Activated CD4-positive, alpha-beta T cell treated with anti-CD3 and anti-CD28 coated beads, Interleukin-2, amount 50 U/mL, for 24 hours (primary cell): ENCODE data around the gene TDRD3.

Experiments used
- DNase-seq, 2 donors: peaks; one replicate each; pipeline ENCODE4 v3.0.0-alpha.2; 2020; ENCODE audit warnings: low read depth in 1 of 2, low spot score in 1 of 2

Gene TDRD3

DNA sequence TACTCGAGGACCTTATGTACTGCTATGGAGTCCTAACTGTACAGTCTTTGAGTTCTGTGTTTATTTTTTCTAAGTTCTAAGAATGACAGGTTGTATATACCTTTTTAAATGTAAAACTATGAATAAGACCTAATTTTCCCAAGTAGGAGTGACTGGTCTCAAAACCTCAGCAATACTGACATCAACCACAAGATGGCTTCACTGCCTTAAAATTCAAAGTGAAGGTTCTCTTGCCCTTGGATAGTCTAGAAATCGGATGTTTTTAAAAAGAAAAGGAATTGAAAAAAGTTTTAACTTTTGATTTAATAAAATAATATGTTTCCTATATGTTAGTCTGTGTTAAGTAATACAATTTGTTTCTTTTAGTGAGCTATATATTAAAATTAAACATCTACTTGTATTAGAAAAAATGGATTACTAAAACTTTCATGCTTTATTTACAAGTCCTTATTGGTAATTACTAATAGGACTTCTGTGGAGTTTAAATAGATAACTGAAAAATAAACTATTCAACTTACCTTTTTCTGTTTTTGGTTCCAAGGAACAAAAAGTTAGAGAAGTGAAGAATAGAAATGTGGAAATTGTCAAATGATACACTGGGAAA, 52.0 kb downstream of the TDRD3 start:
- no peak for DNase-seq

DNA sequence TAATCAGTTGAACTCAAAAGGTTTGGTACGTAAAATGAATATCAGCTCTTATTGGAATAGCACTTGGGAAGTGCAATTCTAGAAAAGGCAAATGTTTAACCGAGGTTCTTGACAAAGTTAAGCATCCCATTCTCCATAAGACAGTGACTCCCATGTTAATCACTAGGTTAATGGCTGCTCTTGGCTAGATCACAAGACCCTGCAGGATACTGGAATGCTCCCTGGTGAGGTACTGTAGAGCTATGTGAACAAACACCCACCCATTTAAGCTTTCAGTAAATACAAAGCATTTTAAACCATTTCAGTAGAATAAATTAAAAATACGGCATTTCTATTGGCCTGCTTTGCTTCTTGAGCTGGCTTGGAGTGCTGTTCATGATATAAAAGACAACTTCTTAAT, 56.5 kb downstream of the TDRD3 start:
- DNase-seq, result no peak

DNA sequence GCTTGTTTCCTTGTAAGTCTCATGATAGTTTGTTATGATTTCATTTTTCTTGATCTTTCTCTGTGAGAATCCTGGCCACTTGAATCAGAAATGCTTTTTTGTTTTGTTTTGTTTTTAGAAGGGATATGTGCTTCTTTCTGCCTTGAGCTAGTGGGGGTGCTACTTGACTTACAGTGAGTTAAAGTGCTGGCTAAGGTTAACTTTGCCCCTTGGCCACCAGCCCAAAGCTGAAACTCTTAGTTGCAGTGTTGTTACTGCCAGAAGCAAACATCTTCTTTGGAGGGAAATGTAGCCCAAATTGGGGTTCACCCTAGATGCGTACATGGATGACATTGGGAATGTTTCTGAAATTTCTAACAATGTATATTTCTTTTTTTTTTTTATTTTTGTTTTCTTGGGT, 57.4 kb downstream of the TDRD3 start:
- DNase-seq, result no peak

DNA sequence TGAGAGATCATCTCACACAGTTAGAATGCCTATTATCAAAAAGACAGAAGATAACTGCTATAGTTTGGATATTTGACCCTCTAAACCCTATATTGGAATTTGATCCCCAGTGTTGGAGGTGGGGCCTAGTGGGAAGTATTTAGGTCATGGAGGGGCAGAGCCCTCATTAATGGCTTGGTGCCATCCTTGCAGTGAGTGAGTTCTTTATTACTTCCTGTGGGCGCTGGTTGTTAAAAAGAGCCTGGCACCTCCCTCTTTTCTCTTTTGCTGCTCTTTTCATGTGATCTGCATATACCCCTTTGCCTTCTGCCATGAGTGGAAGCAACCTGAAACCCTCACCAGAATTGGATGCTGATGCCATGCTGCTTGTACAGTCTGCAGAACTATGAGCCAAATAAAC, 66.8 kb downstream of the TDRD3 start:
- DNase-seq, result no peak

DNA sequence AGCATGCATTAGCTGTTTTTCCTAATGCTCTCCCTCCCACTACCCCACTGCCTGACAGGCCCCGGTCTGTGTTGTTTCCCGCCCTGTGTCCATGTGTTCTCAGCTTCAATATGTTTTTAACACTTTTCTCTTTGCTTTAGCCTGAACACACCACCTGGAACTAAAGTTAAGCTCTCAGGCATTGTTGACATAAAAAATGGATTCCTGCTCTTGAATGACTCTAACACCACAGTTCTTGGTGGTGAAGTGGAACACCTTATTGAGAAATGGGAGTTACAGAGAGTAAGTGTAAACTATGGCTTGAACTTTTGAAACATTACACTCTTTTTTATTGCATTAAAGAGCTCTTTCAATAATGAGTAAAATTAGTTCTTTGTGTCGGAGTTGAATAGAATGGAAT, 70.1 kb downstream of the TDRD3 start:
- DNase-seq, result no peak

DNA sequence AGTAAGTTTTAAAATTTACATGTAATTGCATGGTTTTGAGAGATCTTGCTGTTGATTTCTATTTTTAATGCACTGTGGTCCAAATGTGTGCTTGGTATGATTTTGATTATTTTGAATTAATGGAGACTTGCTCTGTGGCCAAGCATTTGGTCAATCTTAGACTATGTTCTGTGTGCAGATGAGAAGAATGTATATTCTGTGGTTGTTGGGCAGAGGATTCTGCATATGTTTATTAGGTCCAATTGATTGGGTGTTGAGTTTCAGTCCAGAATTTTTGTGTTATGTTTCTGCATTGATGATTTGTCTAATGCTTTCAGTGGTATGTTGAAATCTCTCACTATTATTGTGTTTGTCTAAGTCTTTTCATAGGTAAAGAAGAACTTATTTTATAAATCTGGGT, 82.3 kb downstream of the TDRD3 start:
- no peak for DNase-seq

DNA sequence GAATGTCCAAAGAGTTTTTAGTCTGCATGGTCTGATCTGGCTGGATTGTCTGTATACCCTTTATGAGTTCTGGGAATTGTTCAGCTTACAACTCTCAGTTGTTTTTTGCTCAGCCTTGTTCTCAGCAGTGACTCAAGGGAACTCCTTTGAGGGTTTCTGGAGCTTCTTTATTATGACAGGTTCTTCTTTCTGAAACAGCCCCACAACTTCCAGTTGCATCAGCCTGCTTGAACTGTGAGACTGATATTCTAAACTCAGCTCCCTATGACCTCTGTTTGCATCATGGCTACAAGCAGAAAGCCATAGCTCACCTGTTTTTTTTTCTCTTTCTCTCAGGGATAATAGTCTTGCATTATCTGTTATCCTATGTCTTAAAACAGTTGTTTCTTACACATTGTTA, 85.0 kb downstream of the TDRD3 start:
- no peak for DNase-seq

DNA sequence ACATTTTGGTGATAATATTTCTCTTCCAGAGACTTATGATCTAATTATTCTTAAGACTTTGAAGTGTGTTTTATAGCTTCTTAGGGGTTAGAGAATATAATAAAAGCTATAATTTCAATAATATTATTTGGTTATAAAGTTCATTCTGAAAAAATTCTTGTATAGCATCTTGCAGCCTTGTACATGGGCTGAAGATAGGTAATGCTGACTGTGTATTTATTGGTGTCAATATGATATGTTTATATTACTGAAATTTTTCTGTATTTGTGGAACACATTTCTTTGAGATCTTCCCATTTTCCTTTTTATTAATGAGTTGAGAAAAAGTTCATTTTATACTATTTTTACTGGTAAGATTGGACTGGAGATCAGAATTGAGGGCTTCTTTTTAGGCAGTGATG, 87.8 kb downstream of the TDRD3 start:
- DNase-seq, result no peak

DNA sequence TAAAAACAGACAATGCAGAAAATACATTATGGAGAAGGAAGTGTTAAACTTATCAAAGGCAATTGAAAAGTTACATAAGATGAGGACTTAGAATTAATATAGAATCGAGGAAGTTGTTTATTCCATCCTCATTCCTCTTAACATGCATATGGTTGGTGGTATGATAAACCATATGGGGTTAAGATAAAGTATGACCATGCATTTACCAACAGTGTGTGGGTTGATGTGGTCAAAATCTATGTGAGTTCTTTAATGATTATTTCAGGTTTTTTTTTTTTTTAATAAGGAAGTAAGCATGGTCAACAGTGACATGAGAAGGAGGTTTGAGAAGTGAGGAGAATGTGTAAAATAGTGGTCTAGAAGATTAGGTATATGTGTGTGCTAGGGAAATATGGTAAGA, 94.5 kb downstream of the TDRD3 start:
- DNase-seq, result no peak

DNA sequence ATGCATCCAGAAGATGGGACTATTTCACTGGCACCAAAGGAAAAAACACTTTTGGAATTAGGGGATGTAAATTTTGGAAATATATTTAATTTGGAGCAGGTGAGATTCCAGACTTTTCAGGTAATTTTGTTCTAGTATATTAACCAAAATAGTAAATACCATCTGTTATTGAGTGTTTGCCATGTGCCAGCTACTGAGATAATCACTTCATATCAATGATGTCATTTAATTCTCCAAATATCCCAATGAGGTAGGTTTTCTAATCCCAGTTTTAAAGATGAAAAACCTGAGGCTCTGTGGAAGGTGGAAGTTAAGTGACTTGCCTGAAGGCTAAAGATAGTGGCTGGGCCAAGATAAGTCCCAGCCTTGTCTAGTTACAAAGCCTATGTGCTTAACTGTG, 95.2 kb downstream of the TDRD3 start:
- no peak for DNase-seq

DNA sequence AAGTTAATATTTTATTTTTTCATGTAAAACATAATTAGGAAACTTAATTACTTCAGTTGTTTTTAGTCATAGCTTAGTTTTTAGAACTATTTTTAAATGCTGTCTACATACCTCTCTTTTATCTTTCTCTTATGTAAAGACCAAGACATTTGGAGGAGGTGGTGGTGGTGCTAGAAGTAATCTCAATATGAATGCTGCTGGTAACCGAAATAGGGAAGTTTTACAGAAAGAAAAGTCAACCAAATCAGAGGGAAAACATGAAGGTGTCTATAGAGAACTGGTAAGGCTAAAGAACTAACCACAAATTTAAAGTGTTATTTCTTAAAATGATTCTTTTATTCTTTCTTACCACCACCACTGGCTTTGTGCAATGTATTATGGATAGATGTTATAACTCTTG, 97.3 kb downstream of the TDRD3 start:
- no peak for DNase-seq

DNA sequence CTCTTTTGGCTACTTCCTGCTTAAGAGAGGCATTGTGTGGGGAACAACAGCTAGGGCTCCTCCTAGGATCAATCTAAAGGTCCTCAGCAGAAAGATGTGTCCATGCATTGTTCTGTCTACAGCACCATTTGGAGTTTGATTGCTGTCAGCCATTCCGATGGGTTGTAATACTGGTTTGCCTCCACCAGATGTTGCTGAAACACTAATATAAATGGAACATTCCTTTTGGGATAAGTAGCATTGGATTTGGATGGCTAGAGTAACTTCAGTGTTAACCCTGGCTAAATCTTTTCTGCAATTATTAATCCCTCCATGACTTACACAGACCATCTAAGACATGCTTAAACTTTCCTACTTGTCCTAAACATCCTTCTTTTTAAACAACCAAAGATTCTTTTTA, 104.2 kb downstream of the TDRD3 start:
- DNase-seq, result no peak

DNA sequence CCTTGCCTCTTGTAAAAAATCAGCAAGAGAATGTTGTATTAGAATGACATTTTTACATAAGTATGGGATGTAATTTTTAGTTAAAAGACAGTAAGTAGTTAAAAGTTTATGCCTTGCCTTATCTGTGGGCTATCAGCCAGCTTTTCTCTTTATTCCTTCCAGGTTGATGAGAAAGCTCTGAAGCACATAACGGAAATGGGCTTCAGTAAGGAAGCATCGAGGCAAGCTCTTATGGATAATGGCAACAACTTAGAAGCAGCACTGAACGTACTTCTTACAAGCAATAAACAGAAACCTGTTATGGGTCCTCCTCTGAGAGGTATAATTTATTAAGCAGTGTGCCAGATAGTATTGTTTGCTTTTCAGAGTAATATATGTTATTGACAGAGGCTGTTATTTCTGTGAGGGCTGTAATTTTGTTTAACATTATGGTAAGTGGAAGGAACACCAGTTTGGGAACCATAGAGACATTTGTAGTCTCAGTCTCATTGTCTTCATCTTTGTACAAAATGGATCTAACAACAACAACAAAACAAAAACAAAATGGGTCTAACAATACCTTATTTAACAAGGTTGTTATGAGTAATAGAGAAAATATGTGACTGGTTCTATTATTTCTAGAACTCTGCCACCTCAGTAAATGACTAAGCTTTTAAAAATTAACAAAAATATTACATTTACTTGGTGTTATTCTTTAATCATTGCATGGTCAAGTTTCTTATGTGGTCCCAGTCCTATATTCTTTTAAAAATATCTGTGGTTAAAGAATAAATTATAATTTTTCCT, 112.8 kb downstream of the TDRD3 start:
- DNase-seq, result no peak

DNA sequence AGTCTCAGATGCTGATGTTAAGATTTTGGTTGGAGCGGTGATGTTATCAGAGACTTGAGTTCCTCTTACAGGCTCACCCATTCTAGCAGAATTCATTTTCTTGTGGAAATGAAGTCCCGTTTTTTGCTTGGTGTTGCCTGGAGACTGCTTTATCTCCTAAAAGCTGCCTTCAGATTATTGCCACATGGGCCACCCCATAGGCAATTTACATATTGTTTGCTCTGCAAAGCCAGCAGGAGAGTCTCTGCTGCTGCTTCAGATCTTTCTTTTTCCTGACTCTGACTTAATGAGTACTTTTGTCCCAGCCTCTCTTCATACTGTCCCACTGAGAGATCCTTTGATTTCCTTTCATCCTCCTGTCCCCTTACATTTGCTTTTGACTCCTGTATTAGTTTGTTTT, 114.6 kb downstream of the TDRD3 start:
- no peak for DNase-seq

DNA sequence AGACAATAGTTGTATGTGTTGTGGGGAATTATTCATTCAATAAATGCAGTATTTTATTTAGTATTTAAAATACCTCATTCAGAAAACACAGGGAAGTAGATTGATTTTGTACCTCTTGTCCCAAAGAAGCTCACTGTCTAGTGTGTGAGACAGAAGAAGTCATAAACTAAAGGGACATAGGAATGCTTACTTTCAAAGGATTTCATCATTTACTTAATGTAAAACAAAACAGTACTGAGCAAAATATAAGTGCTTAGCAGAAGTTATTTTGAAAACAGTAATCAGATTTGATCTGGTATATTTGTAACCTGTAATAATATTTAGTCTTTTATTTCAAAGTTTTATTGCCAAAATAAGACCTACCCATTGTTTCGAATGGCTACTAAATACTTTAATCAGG, 117.9 kb downstream of the TDRD3 start:
- no peak for DNase-seq

DNA sequence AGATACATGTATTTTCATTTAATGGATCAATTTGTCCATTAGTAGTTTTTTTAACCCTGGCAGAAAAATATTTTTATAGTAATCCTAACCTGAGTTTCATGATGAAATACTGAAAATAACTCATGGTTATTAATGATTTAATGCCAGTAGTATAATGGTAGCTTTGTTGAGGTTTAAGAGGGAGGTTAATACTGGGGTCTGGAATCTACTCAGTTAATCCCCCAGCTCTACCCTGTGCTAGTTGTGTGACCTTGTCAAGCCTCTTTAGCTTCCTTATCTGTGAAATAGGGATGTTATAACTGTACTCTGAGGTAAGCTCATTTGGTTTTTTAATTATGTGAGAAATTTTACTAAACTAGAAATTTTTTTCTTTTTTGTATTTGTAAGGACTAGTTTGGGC, 122.5 kb downstream of the TDRD3 start:
- no peak for DNase-seq

DNA sequence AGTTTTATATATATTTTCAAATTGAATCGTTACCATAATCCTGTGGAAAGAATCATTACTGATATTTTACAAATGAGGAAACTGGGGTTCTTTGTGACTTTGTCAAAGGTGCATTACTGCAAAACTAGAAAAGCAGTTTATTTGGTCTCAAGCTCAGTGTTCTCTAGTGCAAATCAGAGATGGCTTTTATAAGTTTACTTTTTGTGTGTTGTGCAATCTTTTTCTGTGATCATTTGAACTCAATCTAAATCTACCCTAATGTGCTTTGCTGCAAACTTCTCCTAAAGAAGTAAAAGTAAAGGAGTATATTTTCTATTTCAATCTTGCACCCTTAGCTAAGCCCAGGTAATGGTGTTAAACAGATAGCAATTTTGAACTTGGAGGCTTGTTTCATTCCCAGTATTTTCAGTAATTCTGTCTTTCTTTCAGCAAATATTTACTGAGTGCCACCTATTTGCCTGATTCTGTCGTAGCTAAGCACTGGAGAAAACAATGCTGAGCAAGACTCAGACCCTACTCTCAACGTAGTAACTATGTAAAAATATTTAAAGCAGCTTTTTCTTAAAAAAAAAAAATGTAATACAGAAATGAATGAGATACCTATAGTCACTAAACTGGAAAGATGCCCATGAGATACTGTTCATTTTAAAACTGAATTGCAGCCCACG, 124.0 kb downstream of the TDRD3 start:
- no peak for DNase-seq

DNA sequence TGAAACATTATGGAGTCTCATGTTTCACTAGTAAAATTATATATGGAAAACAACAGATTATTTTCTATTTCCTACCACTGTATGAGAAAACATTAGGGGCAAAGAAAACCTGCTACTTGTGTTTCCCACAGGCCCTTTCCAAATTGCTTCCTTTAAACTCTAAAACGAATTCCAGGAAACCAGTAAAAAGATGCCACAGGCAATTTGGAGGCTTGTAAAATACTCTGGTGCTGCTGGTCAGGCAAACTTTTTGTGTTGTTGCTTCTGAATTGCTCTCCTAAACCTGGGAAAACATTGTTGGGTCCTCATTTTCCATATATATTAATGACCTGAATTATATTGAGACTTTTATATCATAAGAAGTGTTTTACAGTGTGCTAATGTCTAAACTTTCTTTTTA, 141.5 kb downstream of the TDRD3 start:
- DNase-seq, result no peak

DNA sequence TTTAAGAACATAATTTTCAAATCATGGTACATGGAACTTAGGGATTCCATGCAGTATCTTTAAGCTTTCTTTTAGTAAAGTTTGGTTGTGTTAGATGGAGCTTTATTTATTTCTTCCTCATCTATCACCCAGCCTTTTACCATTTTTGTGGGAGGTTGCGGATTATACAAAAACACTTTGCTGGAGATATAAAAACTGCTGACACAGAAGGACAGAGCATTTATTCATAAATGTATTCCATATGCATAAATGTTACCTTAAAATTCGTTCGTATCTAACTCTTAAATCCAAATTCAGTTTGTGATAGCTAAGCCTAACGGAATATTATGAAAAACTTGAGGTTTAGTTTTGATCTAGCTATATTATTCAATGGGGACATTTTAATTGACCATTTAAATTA, 143.3 kb downstream of the TDRD3 start:
- no peak for DNase-seq

DNA sequence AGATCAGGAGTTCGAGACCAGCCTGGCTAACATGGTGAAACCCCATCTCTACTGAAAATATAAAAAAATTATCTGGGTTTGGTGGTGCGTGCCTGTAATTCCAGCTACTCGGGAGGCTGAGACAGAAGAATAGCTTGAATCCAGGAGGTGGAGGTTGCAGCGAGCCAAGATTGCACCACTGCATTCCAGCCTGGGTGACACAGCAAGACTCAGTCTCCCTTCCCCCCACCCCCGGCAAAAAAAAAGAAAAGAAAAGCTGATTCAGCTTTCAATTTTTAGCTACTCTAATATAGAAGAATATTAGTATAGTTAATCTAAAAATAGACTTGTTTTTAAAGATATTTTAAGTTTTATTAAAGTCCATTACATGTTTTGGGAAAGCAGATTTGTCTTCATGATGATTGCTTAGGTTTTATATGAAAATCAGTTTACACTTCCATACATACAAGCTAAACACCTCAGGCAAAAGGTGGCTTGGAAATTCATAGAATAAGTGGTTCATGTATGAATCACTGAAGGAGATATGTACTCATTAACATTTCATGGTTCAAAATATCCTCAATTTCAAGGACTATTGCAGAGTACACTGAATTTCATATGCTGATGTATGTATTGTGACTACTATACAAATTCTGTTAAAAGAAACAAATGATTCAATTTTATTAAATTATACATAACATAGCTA, 165.2 kb downstream of the TDRD3 start:
- DNase-seq, result no peak

DNA sequence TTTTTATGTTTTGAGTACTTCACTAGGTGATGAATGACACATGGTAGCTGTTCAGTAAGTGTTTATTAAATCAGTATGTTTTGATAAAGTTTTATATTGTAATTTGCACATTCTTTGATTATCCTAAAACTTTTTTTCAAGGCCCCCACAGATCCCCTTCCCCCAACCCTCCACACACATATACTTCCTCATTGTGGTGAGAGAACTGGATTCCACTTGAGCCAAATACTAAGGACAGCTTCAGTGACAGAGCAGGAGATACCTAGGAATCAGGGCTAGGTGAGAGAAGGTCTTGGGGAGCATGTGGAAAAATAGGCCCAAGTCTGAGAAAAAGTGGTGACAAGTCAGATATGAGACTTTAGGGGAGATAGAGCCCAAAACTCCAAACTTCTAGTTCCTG, 174.6 kb downstream of the TDRD3 start:
- no peak for DNase-seq
